ENCODE measurements around the gene WDR27.
"Not testable (repeated sequence)": the region's sequence is repeated elsewhere in the genome, so short reads cannot be mapped to it uniquely, and the experiment has no call there.

Gene WDR27

GRCh38 chr6:169608609-169609008 is 93.2 kb downstream of the WDR27 start:
- not testable (repeated sequence) for H3K27me3 ChIP-seq (ENCODE audit: control insufficient read depth in 1 of 2, insufficient read depth in 2 of 2, low read length in 2 of 2); H3K9me3 ChIP-seq (ENCODE audit: control insufficient read depth in 2 of 2, low read length in 2 of 2); H3K36me3 ChIP-seq (ENCODE audit: control insufficient read depth in 2 of 2, insufficient read depth in 2 of 2, low read length in 2 of 2); H3K4me1 ChIP-seq (ENCODE audit: control insufficient read depth, insufficient read depth, low read length); H3K9ac ChIP-seq (ENCODE audit: low read length in 2 of 2); H3K4me3 ChIP-seq (ENCODE audit: low read length in 2 of 2); H3K27ac ChIP-seq (ENCODE audit: low read length)

GRCh38 chr6:169604076-169604475 is 97.8 kb downstream of the WDR27 start:
- Histone ChIP-seq H3K4me1 (ENCODE audit: control insufficient read depth, insufficient read depth, low read length) (peaks cover 3% of the 10 kb centered on the region), H3K4me3 (ENCODE audit: low read length in 2 of 2) (no peak overlapping the region), H3K9ac (ENCODE audit: low read length in 2 of 2) (no peak overlapping the region), H3K27ac (ENCODE audit: low read length) (no peak overlapping the region), H3K27me3 (ENCODE audit: control insufficient read depth in 1 of 2, insufficient read depth in 2 of 2, low read length in 2 of 2) (no peaks in the 10 kb centered on the region), H3K9me3 (ENCODE audit: control insufficient read depth in 2 of 2, low read length in 2 of 2) (no peaks in the 10 kb centered on the region), H3K36me3 (ENCODE audit: control insufficient read depth in 2 of 2, insufficient read depth in 2 of 2, low read length in 2 of 2) (peaks cover 0 to 4% of the 10 kb centered on the region in 2 donors)

GRCh38 chr6:169601129-169601528 is 100.7 kb downstream of the WDR27 start:
- not testable (repeated sequence) for H3K9ac ChIP-seq (ENCODE audit: low read length in 2 of 2); H3K36me3 ChIP-seq (ENCODE audit: control insufficient read depth in 2 of 2, insufficient read depth in 2 of 2, low read length in 2 of 2); H3K4me1 ChIP-seq (ENCODE audit: control insufficient read depth, insufficient read depth, low read length); H3K27me3 ChIP-seq (ENCODE audit: control insufficient read depth in 1 of 2, insufficient read depth in 2 of 2, low read length in 2 of 2); H3K27ac ChIP-seq (ENCODE audit: low read length); H3K4me3 ChIP-seq (ENCODE audit: low read length in 2 of 2); H3K9me3 ChIP-seq (ENCODE audit: control insufficient read depth in 2 of 2, low read length in 2 of 2)

GRCh38 chr6:169592558-169592957 is 109.3 kb downstream of the WDR27 start:
- Histone ChIP-seq H3K9ac (ENCODE audit: low read length in 2 of 2) (no peak overlapping the region), H3K27ac (ENCODE audit: low read length) (no peak overlapping the region), H3K27me3 (ENCODE audit: control insufficient read depth in 1 of 2, insufficient read depth in 2 of 2, low read length in 2 of 2) (no peaks in the 10 kb centered on the region), H3K9me3 (ENCODE audit: control insufficient read depth in 2 of 2, low read length in 2 of 2) (no peaks in the 10 kb centered on the region), H3K4me3 (ENCODE audit: low read length in 2 of 2) (no peak overlapping the region), H3K4me1 (ENCODE audit: control insufficient read depth, insufficient read depth, low read length) (no peaks in the 10 kb centered on the region), H3K36me3 (ENCODE audit: control insufficient read depth in 2 of 2, insufficient read depth in 2 of 2, low read length in 2 of 2) (no peaks in the 10 kb centered on the region)

DNA sequence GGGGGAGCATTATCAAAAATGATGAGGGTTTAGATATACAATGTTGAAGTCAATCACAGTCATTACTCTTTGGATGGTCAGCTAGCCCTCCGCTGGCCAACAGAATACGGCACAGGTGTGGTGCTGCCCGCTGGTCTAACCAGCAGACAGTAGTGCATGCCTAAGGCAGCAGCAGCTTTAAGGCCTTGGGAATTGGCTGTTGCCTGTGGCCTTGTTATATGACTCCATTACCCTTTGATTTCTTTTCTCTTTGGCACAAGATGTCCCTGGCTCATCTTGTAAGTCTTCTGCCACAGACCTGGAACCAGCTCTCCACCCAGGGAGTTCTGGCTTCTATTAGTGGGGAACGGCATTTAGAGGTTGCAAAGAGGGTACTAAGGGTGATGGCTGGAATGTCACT is 110.2 kb downstream of the WDR27 start:
- no peak overlapping the region for H3K27ac ChIP-seq (ENCODE audit: low read length)
- H3K4me3 ChIP-seq (ENCODE audit: low read length in 2 of 2): no peak overlapping the region

DNA sequence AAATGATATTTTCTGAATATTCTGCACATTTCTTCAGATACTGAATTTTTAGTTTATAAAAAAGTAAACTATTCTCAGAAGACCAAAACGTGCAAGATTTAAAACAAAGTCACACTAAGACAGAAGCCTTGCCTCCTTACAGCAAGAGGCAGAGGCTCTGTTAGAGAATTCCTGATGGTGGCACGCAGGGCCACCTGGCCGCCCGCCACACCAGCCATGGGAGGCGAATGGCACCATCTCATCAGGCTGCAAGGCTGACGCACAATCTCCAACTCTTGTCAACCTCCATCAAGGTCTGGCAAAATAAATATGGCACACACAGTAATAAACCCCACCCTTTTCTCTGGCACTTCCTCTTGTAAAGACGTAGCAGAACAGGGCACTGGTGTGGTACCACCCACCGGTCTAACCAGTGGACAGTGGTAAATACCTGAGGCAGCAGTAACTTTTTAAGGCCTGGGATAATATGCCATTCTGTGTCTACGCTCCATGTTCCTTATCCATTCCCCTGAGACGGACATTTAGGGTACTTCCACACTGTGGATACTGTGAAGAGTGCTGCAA is 111.4 kb downstream of the WDR27 start:
- no peak overlapping the region for H3K4me3 ChIP-seq (ENCODE audit: low read length in 2 of 2)
- H3K4me1 ChIP-seq (ENCODE audit: control insufficient read depth, insufficient read depth, low read length): no peaks in the 10 kb centered on the region
- no peaks in the 10 kb centered on the region for H3K36me3 ChIP-seq (ENCODE audit: control insufficient read depth in 2 of 2, insufficient read depth in 2 of 2, low read length in 2 of 2)
- H3K9me3 ChIP-seq (ENCODE audit: control insufficient read depth in 2 of 2, low read length in 2 of 2): no peaks in the 10 kb centered on the region
- H3K27ac ChIP-seq (ENCODE audit: low read length): no peak overlapping the region
- no peak overlapping the region for H3K9ac ChIP-seq (ENCODE audit: low read length in 2 of 2)
- no peaks in the 10 kb centered on the region for H3K27me3 ChIP-seq (ENCODE audit: control insufficient read depth in 1 of 2, insufficient read depth in 2 of 2, low read length in 2 of 2)

More for the DNA sequence above, 110.2 kb downstream of the WDR27 start:
- no peaks in the 10 kb centered on the region for H3K27me3 ChIP-seq (ENCODE audit: control insufficient read depth in 1 of 2, insufficient read depth in 2 of 2, low read length in 2 of 2)
- H3K4me1 ChIP-seq (ENCODE audit: control insufficient read depth, insufficient read depth, low read length): no peaks in the 10 kb centered on the region
- no peaks in the 10 kb centered on the region for H3K9me3 ChIP-seq (ENCODE audit: control insufficient read depth in 2 of 2, low read length in 2 of 2)
- H3K36me3 ChIP-seq (ENCODE audit: control insufficient read depth in 2 of 2, insufficient read depth in 2 of 2, low read length in 2 of 2): no peaks in the 10 kb centered on the region
- H3K9ac ChIP-seq (ENCODE audit: low read length in 2 of 2): no peak overlapping the region

GRCh38 chr6:169589699-169590257 is 112.1 kb downstream of the WDR27 start:
- no peak overlapping the region for H3K9ac ChIP-seq (ENCODE audit: low read length in 2 of 2)
- H3K27me3 ChIP-seq (ENCODE audit: control insufficient read depth in 1 of 2, insufficient read depth in 2 of 2, low read length in 2 of 2): no peaks in the 10 kb centered on the region
- no peak overlapping the region for H3K27ac ChIP-seq (ENCODE audit: low read length)
- H3K9me3 ChIP-seq (ENCODE audit: control insufficient read depth in 2 of 2, low read length in 2 of 2): no peaks in the 10 kb centered on the region
- H3K4me1 ChIP-seq (ENCODE audit: control insufficient read depth, insufficient read depth, low read length): no peaks in the 10 kb centered on the region
- H3K4me3 ChIP-seq (ENCODE audit: low read length in 2 of 2): no peak overlapping the region
- no peaks in the 10 kb centered on the region for H3K36me3 ChIP-seq (ENCODE audit: control insufficient read depth in 2 of 2, insufficient read depth in 2 of 2, low read length in 2 of 2)

DNA sequence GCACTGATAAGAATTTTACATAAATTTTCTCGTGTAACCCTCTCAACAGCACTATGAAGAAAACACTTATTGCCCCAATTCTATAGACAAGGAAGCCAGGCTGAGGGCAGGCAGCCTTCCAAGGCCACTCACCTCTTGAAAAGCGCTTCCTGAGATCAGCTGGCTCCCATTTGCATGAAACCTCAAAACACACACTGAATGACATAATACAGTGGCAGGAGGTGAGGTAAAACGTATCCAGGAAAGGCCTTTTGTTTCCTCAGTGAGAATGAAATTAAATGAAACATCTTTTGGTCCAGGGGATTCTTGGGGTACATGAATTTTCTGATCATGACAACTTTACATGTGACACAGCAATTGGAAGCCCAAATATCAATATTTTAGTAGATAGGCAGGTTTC is 112.5 kb downstream of the WDR27 start:
- Histone ChIP-seq H3K36me3 (ENCODE audit: control insufficient read depth in 2 of 2, insufficient read depth in 2 of 2, low read length in 2 of 2) (no peaks in the 10 kb centered on the region), H3K9me3 (ENCODE audit: control insufficient read depth in 2 of 2, low read length in 2 of 2) (no peaks in the 10 kb centered on the region), H3K4me1 (ENCODE audit: control insufficient read depth, insufficient read depth, low read length) (no peaks in the 10 kb centered on the region), H3K27me3 (ENCODE audit: control insufficient read depth in 1 of 2, insufficient read depth in 2 of 2, low read length in 2 of 2) (no peaks in the 10 kb centered on the region), H3K27ac (ENCODE audit: low read length) (no peak overlapping the region), H3K9ac (ENCODE audit: low read length in 2 of 2) (no peak overlapping the region), H3K4me3 (ENCODE audit: low read length in 2 of 2) (no peak overlapping the region)

- no peak overlapping the region for H3K9ac ChIP-seq (ENCODE audit: low read length in 2 of 2)
- no peaks in the 10 kb centered on the region for H3K4me1 ChIP-seq (ENCODE audit: control insufficient read depth, insufficient read depth, low read length)
- no peak overlapping the region for H3K27ac ChIP-seq (ENCODE audit: low read length)
- H3K4me3 ChIP-seq (ENCODE audit: low read length in 2 of 2): no peak overlapping the region
- H3K36me3 ChIP-seq (ENCODE audit: control insufficient read depth in 2 of 2, insufficient read depth in 2 of 2, low read length in 2 of 2): no peaks in the 10 kb centered on the region
- no peaks in the 10 kb centered on the region for H3K9me3 ChIP-seq (ENCODE audit: control insufficient read depth in 2 of 2, low read length in 2 of 2)
- H3K27me3 ChIP-seq (ENCODE audit: control insufficient read depth in 1 of 2, insufficient read depth in 2 of 2, low read length in 2 of 2): no peaks in the 10 kb centered on the region
Measured at GRCh38 chr6:169587975-169588374, 113.9 kb downstream of the WDR27 start.

- no peaks in the 10 kb centered on the region for H3K9me3 ChIP-seq (ENCODE audit: control insufficient read depth in 2 of 2, low read length in 2 of 2)
- H3K4me1 ChIP-seq (ENCODE audit: control insufficient read depth, insufficient read depth, low read length): no peaks in the 10 kb centered on the region
- H3K4me3 ChIP-seq (ENCODE audit: low read length in 2 of 2): no peak overlapping the region
- no peak overlapping the region for H3K27ac ChIP-seq (ENCODE audit: low read length)
- H3K27me3 ChIP-seq (ENCODE audit: control insufficient read depth in 1 of 2, insufficient read depth in 2 of 2, low read length in 2 of 2): no peaks in the 10 kb centered on the region
- no peak overlapping the region for H3K9ac ChIP-seq (ENCODE audit: low read length in 2 of 2)
- peaks cover 0 to 3% of the 10 kb centered on the region in 2 donors for H3K36me3 ChIP-seq (ENCODE audit: control insufficient read depth in 2 of 2, insufficient read depth in 2 of 2, low read length in 2 of 2)
Measured at GRCh38 chr6:169583886-169584541, 117.8 kb downstream of the WDR27 start.

- Histone ChIP-seq H3K9ac (ENCODE audit: low read length in 2 of 2) (no peak overlapping the region), H3K9me3 (ENCODE audit: control insufficient read depth in 2 of 2, low read length in 2 of 2) (no peaks in the 10 kb centered on the region), H3K36me3 (ENCODE audit: control insufficient read depth in 2 of 2, insufficient read depth in 2 of 2, low read length in 2 of 2) (peaks cover 0 to 3% of the 10 kb centered on the region in 2 donors), H3K27ac (ENCODE audit: low read length) (no peak overlapping the region), H3K4me3 (ENCODE audit: low read length in 2 of 2) (no peak overlapping the region), H3K4me1 (ENCODE audit: control insufficient read depth, insufficient read depth, low read length) (peaks cover 11% of the 10 kb centered on the region), H3K27me3 (ENCODE audit: control insufficient read depth in 1 of 2, insufficient read depth in 2 of 2, low read length in 2 of 2) (no peaks in the 10 kb centered on the region)
Measured at GRCh38 chr6:169579407-169580111, 122.3 kb downstream of the WDR27 start.

All from stomach smooth muscle (tissue), 2 donors.